ENCODE results near the gene ELAVL4.

ELAVL4 gene

GRCh38 chr1:50108497-50109059 lies at the start of gene ELAVL4:
Gene ELAVL4 (plus strand): TSS chr1:50108920. CDS start chr1:50109190, 270 bp downstream.
- no peak for DNase-seq (ENCODE audit: low read depth)

GRCh38 chr1:50060279-50060678 lies 48.4 kb upstream of the ELAVL4 start:
- DNase-seq (ENCODE audit: low read depth), result no peak

- DNase-seq (ENCODE audit: low read depth), result no peak
These were observed 41.9 kb upstream of the ELAVL4 start for GRCh38 chr1:50066806-50067205.

- DNase-seq (ENCODE audit: low read depth), result no peak
These were observed 33.8 kb upstream of the ELAVL4 start for GRCh38 chr1:50074931-50075330.

- DNase-seq (ENCODE audit: low read depth), result no peak
These were observed 31.4 kb upstream of the ELAVL4 start for GRCh38 chr1:50077273-50077672.

- no peak for DNase-seq (ENCODE audit: low read depth)
These were observed 27.7 kb upstream of the ELAVL4 start for GRCh38 chr1:50080904-50081586.

- DNase-seq (ENCODE audit: low read depth), result no peak
These were observed 24.3 kb upstream of the ELAVL4 start for GRCh38 chr1:50084389-50084788.

- DNase-seq (ENCODE audit: low read depth), result no peak
These were observed 17.7 kb upstream of the ELAVL4 start for GRCh38 chr1:50091068-50091467.

- no peak for DNase-seq (ENCODE audit: low read depth)
These were observed 13.0 kb upstream of the ELAVL4 start for GRCh38 chr1:50095716-50096115.

GRCh38 chr1:50097021-50097679 lies 11.6 kb upstream of the ELAVL4 start:
- DNase-seq (ENCODE audit: low read depth), result no peak

GRCh38 chr1:50097791-50098190 lies 10.9 kb upstream of the ELAVL4 start:
- DNase-seq (ENCODE audit: low read depth), result no peak

GRCh38 chr1:50098591-50099021 lies 10.1 kb upstream of the ELAVL4 start:
- no peak for DNase-seq (ENCODE audit: low read depth)

GRCh38 chr1:50099654-50100053 lies 9.1 kb upstream of the ELAVL4 start:
- no peak for DNase-seq (ENCODE audit: low read depth)

GRCh38 chr1:50103615-50104081 lies 5.1 kb upstream of the ELAVL4 start:
- DNase-seq (ENCODE audit: low read depth), result no peak

- DNase-seq (ENCODE audit: low read depth), result no peak
These were observed 3.3 kb upstream of the ELAVL4 start for GRCh38 chr1:50105433-50105832.

GRCh38 chr1:50106095-50106761 lies 2.5 kb upstream of the ELAVL4 start:
- no peak for DNase-seq (ENCODE audit: low read depth)

GRCh38 chr1:50109116-50109515 lies 396 bp downstream of the ELAVL4 start:
- no peak for DNase-seq (ENCODE audit: low read depth)

GRCh38 chr1:50109647-50110075 lies 941 bp downstream of the ELAVL4 start:
- no peak for DNase-seq (ENCODE audit: low read depth)

GRCh38 chr1:50110151-50110550 lies 1.4 kb downstream of the ELAVL4 start:
- DNase-seq (ENCODE audit: low read depth), result no peak

- DNase-seq (ENCODE audit: low read depth), result no peak
These were observed 1.9 kb downstream of the ELAVL4 start for GRCh38 chr1:50110656-50111055.

- DNase-seq (ENCODE audit: low read depth), result no peak
These were observed 2.8 kb downstream of the ELAVL4 start for GRCh38 chr1:50111503-50111902.

- no peak for DNase-seq (ENCODE audit: low read depth)
These were observed 3.5 kb downstream of the ELAVL4 start for GRCh38 chr1:50112193-50112592.

- no peak for DNase-seq (ENCODE audit: low read depth)
These were observed 14.4 kb downstream of the ELAVL4 start for GRCh38 chr1:50123071-50123470.
